GM23248 (cell line): ENCODE results near the gene LMOD3. TPM values are rescaled to one million over a fixed set of nuclear protein-coding genes. Genes with fewer than 3 reads are reported as not detected.

Experiments used
- DNase-seq: peaks from one replicate; pipeline ENCODE4 v3.0.0-alpha.2; 2015
- H2AFZ ChIP-seq: fragments of 200-600 bp; sonication (generic); 2 replicates; pipeline ENCODE4 v1.6.1; 2016; ENCODE audit warnings: antibody characterized with exemption
- H3F3A ChIP-seq: fragments of 200-600 bp; sonication (generic); 2 replicates; pipeline ENCODE4 v1.6.1; 2016; ENCODE audit warnings: mild to moderate bottlenecking, antibody characterized with exemption, mixed run types; ENCODE audit not compliant: insufficient read depth
- H3K27ac ChIP-seq: fragments of 200-600 bp; sonication (generic); 2 replicates; pipeline ENCODE4 v1.5.1; 2016; ENCODE audit warnings: mild to moderate bottlenecking
- H3K27me3 ChIP-seq: fragments of 200-600 bp; sonication (generic); replicated peaks from 2 replicates; pipeline ENCODE4 v1.6.1; 2016; ENCODE audit warnings: mild to moderate bottlenecking; ENCODE audit not compliant: insufficient read depth
- H3K36me3 ChIP-seq: fragments of 200-600 bp; sonication (generic); 2 replicates; pipeline ENCODE4 v1.6.1; 2016; ENCODE audit warnings: low read depth, mild to moderate bottlenecking
- H3K4me1 ChIP-seq: fragments of 200-600 bp; sonication (generic); 2 replicates; pipeline ENCODE4 v1.6.1; 2016; ENCODE audit warnings: mild to moderate bottlenecking; ENCODE audit not compliant: insufficient read depth
- H3K4me2 ChIP-seq: fragments of 200-600 bp; sonication (generic); one replicate; pipeline ENCODE4 v1.6.1; 2016; ENCODE audit warnings: mild to moderate bottlenecking; ENCODE audit not compliant: unreplicated experiment
- H3K4me3 ChIP-seq: fragments of 200-600 bp; sonication (generic); 2 replicates; pipeline ENCODE4 v1.5.1; 2016; ENCODE audit warnings: mild to moderate bottlenecking
- H3K79me2 ChIP-seq: fragments of 200-600 bp; sonication (generic); 2 replicates; pipeline ENCODE4 v1.6.1; 2016; ENCODE audit warnings: mild to moderate bottlenecking; ENCODE audit not compliant: insufficient read depth
- H3K9ac ChIP-seq: fragments of 200-600 bp; sonication (generic); 2 replicates; pipeline ENCODE4 v1.6.1; 2016; ENCODE audit warnings: mild to moderate bottlenecking
- H3K9me2 ChIP-seq: fragments of 200-600 bp; sonication (generic); 2 replicates; pipeline ENCODE4 v1.6.1; 2016; ENCODE audit warnings: mixed run types, mild to moderate bottlenecking, moderate library complexity; ENCODE audit not compliant: insufficient read depth
- H3K9me3 ChIP-seq: fragments of 200-600 bp; sonication (generic); one replicate; pipeline ENCODE4 v1.6.1; 2017; ENCODE audit warnings: low read depth
- H4K20me1 ChIP-seq: fragments of 200-600 bp; sonication (generic); 2 replicates; pipeline ENCODE4 v1.6.0; 2016; ENCODE audit not compliant: insufficient read depth
- EZH2 ChIP-seq: fragments of 200-600 bp; sonication (generic); IDR thresholded peaks from 2 replicates; pipeline ENCODE4 v1.6.1; 2018; ENCODE audit warnings: antibody characterized with exemption, mild to moderate bottlenecking; ENCODE audit not compliant: insufficient read depth, poor library complexity, severe bottlenecking
- EZH2phosphoT487 ChIP-seq: fragments of 200-600 bp; sonication (generic); IDR thresholded peaks from 2 replicates; pipeline ENCODE4 v1.6.1; 2018; ENCODE audit warnings: antibody characterized with exemption, moderate library complexity, mild to moderate bottlenecking, low read depth; ENCODE audit not compliant: insufficient read depth
- WGBS, 2 experiments: methylation state at CpG; one replicate each; pipeline ENCODE4 v1.1.6; 2015 to 2017; ENCODE audit warnings: low lambda C conversion rate in 2 of 2, low coverage in 1 of 2; ENCODE audit errors: missing lambda C conversion rate in 2 of 2; 5-methylcytosine and 5-hydroxymethylcytosine counted together
- in situ Hi-C: fragments of 300-500 bp; cut with MboI; formaldehyde crosslinking; loops from 2 replicates; pipeline ENCODE4 v1.15.0; 2020
- polyA plus RNA-seq: library from polyadenylated mRNA; unstranded; fragments of >200 nt; fragmentation: Nextera tagmentation; extraction: Ambion mirVana; gene quantifications from 2 replicates; pipeline ENCODE4 v1.2.1, GENCODE V29; 2016
- total RNA-seq: library from RNA; depleted of rRNA; stranded (reverse); fragments of >200 nt; shearing (Covaris generic); gene quantifications from 2 replicates; pipeline ENCODE4 v1.2.3, GENCODE V29; 2014

Gene LMOD3
- total and polyA plus RNA-seq, 2 experiments from 2014 or later, result not detected

DNA sequence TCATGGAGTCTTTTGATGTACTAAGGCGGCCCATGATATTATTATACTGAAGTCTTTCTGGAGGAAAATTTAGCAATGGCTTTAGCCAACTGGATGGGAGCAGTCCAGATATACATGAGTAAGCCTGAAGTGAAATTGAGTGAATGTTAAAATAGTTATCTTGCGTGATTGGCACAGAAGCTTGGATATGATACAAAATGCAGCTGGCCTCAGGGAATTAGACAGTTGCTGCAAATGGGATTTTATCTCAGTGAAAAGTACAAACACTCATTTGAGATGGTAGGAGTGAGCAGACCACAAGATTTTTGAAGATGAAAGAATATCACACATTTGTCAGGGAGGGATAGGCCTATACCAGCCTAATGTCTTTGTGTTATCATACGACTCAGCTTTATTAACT lies 8.9 kb downstream of the LMOD3 start:
- WGBS, 2 experiments, result 64 to 79% methylated on average over 3 of the region's 3 CpGs
- Histone ChIP-seq H3K9me2 (no peaks in the 10 kb centered on the region), H3K4me2 (no peak overlapping the region), H3K9me3 (no peaks in the 10 kb centered on the region), H3K36me3 (no peaks in the 10 kb centered on the region), H3F3A (peaks cover 12% of the 10 kb centered on the region), H3K9ac (no peak overlapping the region), H3K4me3 (no peak overlapping the region), H2AFZ (no peak overlapping the region), H3K27me3 (no peaks in the 10 kb centered on the region), H3K79me2 (no peaks in the 10 kb centered on the region), H3K4me1 (peaks cover 8% of the 10 kb centered on the region; the same call in 1 of the 2 replicates), H3K27ac (no peak overlapping the region), H4K20me1 (no peaks in the 10 kb centered on the region)
- in situ Hi-C loops, result no loop called here
- no peak for TF ChIP-seq EZH2phosphoT487
- peak; percentile 38 for DNase-seq

DNA sequence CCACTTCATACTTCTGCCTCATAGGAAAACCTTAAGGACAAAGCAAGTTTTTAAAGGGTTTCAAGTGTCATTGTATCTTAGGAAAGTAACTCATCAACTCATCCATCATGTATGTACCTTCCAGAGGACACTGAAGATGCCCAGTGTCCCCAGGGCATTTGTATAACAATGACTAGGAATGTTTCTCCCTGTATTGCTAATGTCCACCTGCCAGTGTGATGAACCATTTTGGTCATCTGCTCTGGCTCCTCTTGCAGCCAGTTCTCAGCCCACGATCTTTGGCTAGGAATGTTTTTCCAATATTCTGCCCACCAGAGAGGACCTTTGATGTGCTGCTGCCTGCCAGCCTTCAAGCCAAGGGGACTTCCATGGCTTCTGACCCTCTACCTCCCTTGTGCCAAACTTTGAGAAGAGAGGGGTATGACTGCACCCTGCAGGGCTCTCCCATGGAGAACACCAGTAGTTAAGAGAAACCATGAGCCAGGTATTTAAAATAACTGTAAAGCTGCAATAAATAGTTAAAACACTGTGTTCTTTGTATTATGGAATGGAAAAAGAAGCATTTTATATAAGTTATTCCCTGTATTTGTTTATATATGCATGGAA lies 11.4 kb downstream of the LMOD3 start:
- no peaks in the 10 kb centered on the region for H3K9me2 ChIP-seq
- in situ Hi-C loops, result no loop called here
- H3K36me3 ChIP-seq, result peaks cover 2% of the 10 kb centered on the region; the same call in 1 of the 2 replicates
- no peak overlapping the region for H3K4me3 ChIP-seq
- no peaks in the 10 kb centered on the region for H3K27me3 ChIP-seq
- no peaks in the 10 kb centered on the region for H3K79me2 ChIP-seq
- no peak for TF ChIP-seq EZH2
- no peak for TF ChIP-seq EZH2phosphoT487
- H3F3A ChIP-seq, result peaks cover 12% of the 10 kb centered on the region
- WGBS, 2 experiments, result 35 to 67% methylated on average over 1 of the region's 1 CpG
- H3K4me1 ChIP-seq, result peaks cover 6% of the 10 kb centered on the region; the same call in 1 of the 2 replicates
- no peak for DNase-seq
- H4K20me1 ChIP-seq, result no peaks in the 10 kb centered on the region
- H3K9ac ChIP-seq, result no peak overlapping the region
- no peaks in the 10 kb centered on the region for H3K9me3 ChIP-seq
- no peak overlapping the region for H3K4me2 ChIP-seq
- no peak overlapping the region for H3K27ac ChIP-seq
- no peak overlapping the region for H2AFZ ChIP-seq

DNA sequence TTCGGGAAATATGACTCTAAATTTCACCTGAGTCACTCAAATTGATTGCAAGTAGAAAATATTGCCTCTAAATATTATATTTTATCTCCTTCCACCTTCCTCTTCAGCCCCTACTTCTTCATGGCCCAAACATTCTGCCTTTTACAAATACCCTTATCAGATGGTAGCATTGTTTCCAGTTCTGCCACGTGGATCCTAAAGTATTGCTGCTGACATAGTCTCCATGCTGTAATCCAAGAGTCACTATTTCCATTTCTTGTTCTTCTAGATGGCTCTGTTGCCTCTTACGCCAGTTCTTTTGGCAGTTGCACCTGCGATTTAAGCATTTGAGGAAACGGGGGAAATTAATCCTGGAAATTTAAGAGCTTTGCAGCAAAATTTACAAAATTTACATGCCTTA lies 13.6 kb downstream of the LMOD3 start:
- H3K9ac ChIP-seq, result no peak overlapping the region
- peaks cover 12% of the 10 kb centered on the region for H3K4me1 ChIP-seq
- H3K79me2 ChIP-seq, result no peaks in the 10 kb centered on the region
- peaks cover 15% of the 10 kb centered on the region for H3K36me3 ChIP-seq
- WGBS, 2 experiments, result 86 to 88% methylated on average over 5 of the region's 5 CpGs
- in situ Hi-C loops, result no loop called here
- no peaks in the 10 kb centered on the region for H4K20me1 ChIP-seq
- H3K4me2 ChIP-seq, result no peak overlapping the region
- no peaks in the 10 kb centered on the region for H3K9me3 ChIP-seq
- H3K9me2 ChIP-seq, result no peaks in the 10 kb centered on the region
- H3K4me3 ChIP-seq, result no peak overlapping the region
- DNase-seq, result no peak
- TF ChIP-seq EZH2 (no peak), EZH2phosphoT487 (no peak)
- H3F3A ChIP-seq, result peaks cover 26% of the 10 kb centered on the region
- no peaks in the 10 kb centered on the region for H3K27me3 ChIP-seq
- no peak overlapping the region for H3K27ac ChIP-seq
- no peak overlapping the region for H2AFZ ChIP-seq

DNA sequence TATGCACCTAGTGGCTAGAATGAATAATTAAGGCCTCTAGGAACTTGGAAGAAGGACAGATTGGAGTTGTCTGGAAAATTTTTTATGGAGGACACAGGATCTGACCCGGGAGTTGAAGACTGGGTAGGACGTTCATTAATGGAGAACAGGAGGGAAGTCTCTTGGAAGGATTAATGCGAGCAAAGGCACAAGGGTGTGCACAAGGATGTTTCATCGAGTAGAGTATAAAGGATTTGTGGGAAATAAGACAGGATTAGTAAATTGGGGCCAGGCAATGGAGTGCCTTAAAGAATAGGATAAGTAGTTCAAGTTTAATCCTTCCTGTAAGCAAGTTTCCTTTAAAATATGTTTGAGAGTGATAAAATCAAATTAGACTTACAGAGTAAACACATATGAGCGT lies 14.6 kb downstream of the LMOD3 start:
- H2AFZ ChIP-seq, result no peak overlapping the region
- no peak for DNase-seq
- H3K4me2 ChIP-seq, result no peak overlapping the region
- H3K36me3 ChIP-seq, result peaks cover 25% of the 10 kb centered on the region
- no peak overlapping the region for H3K4me3 ChIP-seq
- H3F3A ChIP-seq, result peaks cover 17% of the 10 kb centered on the region
- TF ChIP-seq EZH2 (no peak), EZH2phosphoT487 (no peak)
- H3K9me2 ChIP-seq, result no peaks in the 10 kb centered on the region
- H3K79me2 ChIP-seq, result no peaks in the 10 kb centered on the region
- H4K20me1 ChIP-seq, result no peaks in the 10 kb centered on the region
- in situ Hi-C loops, result no loop called here
- WGBS, 2 experiments, result 84 to 85% methylated on average over 5 of the region's 5 CpGs
- no peaks in the 10 kb centered on the region for H3K27me3 ChIP-seq
- no peak overlapping the region for H3K27ac ChIP-seq
- H3K9me3 ChIP-seq, result no peaks in the 10 kb centered on the region
- H3K4me1 ChIP-seq, result peaks cover 12% of the 10 kb centered on the region
- H3K9ac ChIP-seq, result no peak overlapping the region

DNA sequence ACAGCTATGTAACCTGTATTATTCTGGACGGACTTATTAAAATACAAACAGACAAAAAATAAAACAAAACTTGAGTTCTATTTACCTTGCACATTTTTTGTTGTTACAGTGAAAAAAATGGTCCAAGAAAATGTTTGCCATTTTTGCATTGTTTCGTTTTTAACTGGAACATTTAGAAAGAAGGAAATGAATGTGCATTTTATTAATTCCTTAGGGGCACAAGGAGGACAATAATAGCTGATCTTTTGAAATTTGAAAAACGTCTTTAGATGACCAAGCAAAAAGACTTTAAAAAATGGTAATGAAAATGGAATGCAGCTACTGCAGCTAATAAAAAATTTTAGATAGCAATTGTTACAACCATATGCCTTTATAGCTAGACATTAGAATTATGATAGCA lies 17.1 kb downstream of the LMOD3 start:
- in situ Hi-C loops, result no loop called here
- peak; percentile 28 for DNase-seq
- Histone ChIP-seq H3K4me3 (no peak overlapping the region), H2AFZ (no peak overlapping the region), H3K9ac (no peak overlapping the region), H3K9me3 (no peaks in the 10 kb centered on the region), H3F3A (peaks cover 16% of the 10 kb centered on the region), H3K27me3 (no peaks in the 10 kb centered on the region), H4K20me1 (peaks cover 7% of the 10 kb centered on the region; the same call in 1 of the 2 replicates), H3K36me3 (peaks cover 36% of the 10 kb centered on the region), H3K9me2 (no peaks in the 10 kb centered on the region), H3K27ac (peak overlapping the region; percentile 9), H3K79me2 (peaks cover 20% of the 10 kb centered on the region), H3K4me1 (peaks cover 12% of the 10 kb centered on the region), H3K4me2 (peak overlapping the region; percentile 24)
- 35 to 37% methylated on average over 3 of the region's 3 CpGs for WGBS, 2 experiments
- TF ChIP-seq EZH2phosphoT487 (no peak), EZH2 (no peak)
